Erythroblast (primary cell): ENCODE data around the gene NOB1.

Experiments
- GATA1 ChIP-seq: IDR thresholded peaks from 2 replicates; pipeline ENCODE4 v1.6.1; 2011; ENCODE audit warnings: low read depth, mild to moderate bottlenecking, control low read depth, low read length, moderate library complexity
- POLR2A ChIP-seq: IDR thresholded peaks from 2 replicates; pipeline ENCODE4 v1.6.1; 2011; ENCODE audit warnings: mild to moderate bottlenecking, low read length

DNA sequence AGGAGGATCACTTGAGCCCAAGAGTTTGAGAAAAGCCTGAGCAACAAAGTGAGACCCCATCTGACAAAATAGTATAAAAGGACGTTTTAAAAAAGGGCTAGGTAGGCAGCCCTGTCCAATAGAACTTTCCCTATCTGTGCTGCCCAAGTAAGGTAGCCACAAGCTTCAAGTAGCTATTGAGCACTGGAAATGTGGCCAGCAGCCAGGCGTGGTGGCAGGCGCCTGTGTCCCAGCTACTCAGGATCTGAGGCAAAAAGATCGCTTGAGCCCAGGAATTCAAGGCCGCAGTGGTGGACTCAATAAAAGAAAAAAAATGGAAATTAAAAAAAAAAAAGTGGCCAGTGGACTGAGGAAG is 26.8 kb downstream of the NOB1 start:
- TF ChIP-seq POLR2A (no peak), GATA1 (no peak)
